DMS114 treated with DMSO at 0.1 percent for 48 hours (cell line): Measurements from ENCODE around the gene GEMIN5.

Source experiments
- DNase-seq: peaks from one replicate; lab custom pipeline; 2025; ENCODE audit not compliant: unreplicated experiment; lab: John Stamatoyannopoulos, UW

GEMIN5 gene

DNA sequence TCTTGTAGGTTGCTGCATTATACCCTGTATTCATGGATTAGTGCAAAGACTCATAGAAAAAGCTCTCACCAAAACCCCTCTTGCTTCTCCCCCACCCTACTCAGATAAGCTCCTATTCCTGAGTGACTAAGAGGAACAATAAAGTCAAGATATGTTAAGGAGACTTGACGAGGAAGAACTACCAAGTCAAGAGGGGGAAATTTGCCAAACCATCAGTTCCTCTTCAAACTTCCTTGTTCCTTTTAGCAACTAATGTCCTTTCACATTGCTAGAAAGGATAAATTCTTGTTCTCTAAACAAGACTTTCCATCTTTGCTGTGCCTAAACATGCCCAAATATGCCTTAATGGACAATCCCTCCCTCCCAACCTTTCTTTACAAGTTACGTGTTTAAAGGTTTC, 52.6 kb downstream of the GEMIN5 start:
- no peak for DNase-seq

DNA sequence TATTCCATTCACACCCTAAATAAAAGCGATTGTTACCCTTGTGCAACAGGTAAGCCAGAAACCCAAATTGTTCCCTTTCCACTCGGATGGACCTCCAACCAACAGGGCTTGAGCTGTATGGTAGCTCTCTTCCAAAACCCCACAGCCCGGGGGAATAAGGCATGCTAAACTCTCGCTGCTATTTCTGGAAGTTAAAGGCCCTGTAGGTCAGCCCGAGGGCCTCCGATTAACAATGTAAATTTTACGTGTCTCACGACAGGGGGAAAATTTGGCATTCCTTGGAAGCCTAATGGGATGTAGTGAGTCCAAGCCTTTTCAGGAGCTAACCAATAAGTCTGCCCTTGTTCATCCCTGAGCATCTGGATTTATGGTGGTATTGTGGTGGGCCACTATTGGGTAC, 53.6 kb downstream of the GEMIN5 start:
- no peak for DNase-seq

DNA sequence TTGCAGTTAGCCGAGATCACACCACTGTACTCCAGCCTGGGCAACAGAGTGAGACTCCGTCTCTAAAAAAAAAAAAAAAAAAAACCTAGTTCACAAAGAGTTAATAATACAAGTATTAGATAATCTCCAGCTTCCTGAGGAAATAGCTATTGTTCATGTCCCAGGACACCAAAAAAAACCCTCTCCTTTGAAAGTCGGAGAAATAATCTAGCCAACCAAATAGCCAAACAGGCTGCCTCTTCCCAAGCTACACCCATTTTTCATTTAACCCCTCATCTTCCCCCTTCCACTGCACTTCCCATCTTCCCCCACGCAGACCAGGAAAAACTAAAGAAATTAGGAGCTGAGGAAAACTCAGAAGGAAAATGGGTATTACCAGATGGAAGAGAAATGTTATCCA, 56.0 kb downstream of the GEMIN5 start:
- DNase-seq = no peak

DNA sequence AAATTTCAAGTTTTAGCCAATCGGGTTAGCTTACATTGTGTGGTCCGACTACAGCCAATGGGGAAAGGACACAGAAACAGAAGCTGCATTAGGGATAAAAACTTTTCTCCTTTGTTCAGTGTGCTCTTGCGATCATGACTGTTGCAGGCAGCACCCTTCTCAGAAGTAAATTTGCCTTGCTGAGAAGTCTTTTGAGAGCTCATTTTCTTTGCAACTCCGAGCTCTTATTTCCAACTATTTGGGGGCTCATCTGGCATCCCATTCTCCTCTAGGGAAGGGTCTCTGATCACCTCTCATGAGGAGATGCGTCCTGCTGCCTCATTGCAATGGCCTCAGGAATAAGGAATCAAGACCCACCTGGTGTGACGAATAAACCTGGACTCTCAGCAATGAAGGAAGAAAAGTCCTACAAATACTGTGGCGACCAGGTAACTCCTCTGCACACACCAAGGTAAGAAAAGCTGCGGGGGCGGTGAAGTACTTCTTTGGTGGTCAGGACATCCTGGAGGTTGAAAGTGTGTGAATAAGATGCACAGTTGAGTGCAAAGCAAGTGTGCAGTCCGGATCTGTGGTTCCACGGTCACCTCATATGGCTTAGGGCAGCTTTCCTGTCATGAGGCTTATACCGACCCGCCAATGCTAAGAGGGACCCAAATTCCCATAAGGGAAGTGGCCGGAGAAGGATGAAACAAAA, 59.2 kb downstream of the GEMIN5 start:
- no peak for DNase-seq

DNA sequence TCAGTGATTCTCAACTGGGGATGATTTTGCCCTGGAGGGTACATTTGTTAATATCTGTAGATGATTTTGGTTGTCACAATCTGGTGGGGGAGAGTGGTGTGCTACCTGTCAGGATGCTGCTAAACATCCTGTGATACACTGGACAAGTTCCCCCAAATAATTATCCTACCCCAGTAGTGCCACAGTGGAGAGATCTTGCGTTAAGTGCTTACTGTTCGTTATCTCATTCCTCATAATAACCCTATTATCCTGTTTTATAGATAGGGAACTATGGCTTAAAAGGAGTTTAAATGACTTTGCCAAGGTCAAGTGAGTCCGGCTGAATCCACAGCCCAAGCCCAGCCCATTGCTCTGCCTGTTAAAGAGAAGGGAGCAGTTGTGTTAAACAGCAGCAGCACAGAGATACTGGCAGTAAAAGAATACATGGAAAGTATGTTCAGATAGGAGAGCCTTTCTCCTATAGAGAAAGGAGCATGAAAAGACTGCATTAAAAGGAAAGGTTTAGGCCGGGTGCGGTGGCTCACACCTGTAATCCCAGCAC, 64.2 kb downstream of the GEMIN5 start:
- no peak for DNase-seq

DNA sequence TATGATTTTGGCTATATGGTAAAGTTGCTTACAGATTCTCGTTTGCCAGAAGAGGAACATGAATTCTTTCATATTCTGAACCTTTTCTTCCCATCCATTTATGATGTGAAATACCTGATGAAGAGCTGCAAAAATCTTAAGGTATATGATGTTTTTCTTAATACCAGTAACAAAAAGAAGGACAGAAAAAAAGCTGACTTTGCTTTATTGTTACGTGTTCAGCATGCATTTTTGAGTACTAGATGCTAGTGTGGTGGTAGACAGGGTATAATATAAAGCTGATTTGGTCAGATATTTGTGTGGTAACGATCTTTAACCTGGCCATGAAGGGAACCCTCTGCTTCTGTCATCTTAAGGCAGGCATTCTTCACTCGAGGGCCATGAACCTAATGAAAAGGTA, 66.3 kb downstream of the GEMIN5 start:
- DNase-seq = no peak

DNA sequence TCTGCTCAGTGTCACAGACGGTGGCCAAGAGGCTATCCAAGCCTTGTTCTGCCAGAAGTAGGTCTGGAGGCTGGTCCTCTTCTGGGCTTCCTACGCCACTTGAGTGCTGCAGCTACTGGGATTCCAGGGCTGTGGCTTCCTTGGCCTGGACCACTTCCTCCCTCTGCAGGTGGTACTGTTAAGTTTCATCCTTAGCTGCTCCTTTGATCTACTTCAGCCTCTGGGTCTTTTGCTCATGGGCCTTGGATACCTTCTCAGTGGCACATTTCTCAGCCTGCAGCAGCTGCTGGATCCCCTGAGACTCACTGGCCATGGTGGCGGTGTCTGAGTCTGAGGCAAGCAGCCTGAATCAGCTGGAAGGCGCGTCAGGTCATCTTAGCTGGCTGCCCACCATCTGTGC, 69.3 kb downstream of the GEMIN5 start:
- peak; percentile 56 for DNase-seq

DNA sequence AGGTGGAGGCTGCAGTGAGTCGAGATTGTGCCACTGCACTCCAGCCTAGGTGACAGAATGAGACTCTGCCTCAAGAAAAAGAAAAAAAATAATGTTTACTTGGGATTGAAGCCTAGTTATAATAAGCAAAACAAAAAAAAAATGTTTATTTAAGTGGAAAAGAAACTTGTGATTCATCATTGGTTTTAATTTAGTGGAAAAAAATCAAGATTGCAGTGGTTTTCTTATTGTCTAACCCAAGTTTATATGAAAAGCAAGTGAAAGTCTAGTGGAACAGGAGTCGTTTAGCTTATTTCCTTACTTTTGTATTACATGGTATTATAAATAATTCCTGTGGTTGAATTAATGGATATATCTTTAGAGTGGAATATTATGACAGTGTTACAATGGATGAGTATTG, 71.2 kb downstream of the GEMIN5 start:
- DNase-seq = no peak

DNA sequence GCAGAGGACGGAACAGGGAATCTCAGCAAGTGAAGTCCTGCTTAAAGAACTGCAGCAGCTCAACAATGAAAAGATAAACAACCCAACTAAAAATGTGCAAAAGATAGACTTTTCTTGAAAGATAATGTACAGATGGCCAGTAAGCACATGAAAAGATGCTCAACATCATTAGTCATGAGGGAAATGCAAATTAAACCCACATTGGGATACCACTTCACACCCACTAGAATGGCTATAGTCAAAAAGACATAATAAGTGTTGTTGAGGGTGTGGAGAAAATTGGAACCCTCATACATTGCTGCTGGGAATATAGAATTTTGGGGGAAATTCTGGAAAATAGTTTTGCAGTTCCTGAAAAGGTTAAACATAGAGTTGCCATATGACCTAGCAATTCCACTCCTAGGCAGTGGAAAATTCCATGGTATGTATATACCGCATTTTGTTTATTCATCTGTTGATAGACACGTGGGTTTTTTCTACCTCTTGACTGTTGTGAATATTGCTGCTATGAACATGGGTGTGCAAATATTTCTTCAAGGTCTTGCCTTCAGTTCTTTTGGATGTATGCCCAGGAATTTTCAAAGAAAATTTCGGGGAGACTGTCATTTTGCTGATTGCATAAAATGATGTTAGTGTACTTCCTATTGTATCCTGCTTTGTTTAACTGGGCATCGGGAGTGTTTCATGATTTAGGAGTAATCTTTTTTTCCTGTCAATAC, 72.4 kb downstream of the GEMIN5 start:
- no peak for DNase-seq

DNA sequence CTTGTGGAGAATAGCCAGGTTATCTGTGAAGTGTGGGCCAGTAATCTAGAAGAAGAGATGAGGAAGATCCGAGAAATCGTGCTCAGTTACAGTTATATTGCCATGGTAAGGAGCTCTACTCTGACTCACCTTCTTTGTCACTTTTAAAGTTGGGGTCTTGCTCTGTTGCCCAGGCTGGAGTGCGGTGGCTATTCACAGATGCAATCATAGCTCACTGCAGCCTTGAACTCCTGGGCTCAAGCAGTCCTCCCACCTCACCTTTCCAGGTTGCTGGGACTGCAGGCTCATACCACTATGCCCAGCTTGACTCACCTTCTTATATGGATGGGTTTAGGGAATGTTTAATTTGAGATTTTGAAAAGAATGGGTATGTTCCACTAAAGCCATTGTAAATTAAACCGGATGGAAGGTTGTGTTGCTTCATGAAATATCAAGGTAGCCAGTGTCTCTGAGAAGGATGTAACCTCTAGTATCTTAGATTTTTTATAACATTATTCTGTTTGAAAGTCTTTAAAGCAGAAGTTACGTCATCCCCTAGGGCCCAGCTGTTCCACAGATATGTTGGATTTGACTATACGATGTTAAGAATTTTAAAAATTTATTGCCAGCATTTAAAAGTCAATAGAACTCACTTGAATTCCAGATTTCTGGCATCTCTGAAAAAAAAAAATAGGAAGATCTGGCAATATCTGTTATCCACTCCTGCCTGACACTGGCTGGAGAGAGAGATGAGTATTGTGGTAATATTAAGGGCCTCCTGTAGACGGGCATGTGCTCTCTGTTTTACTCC, 74.5 kb downstream of the GEMIN5 start:
- DNase-seq = no peak

DNA sequence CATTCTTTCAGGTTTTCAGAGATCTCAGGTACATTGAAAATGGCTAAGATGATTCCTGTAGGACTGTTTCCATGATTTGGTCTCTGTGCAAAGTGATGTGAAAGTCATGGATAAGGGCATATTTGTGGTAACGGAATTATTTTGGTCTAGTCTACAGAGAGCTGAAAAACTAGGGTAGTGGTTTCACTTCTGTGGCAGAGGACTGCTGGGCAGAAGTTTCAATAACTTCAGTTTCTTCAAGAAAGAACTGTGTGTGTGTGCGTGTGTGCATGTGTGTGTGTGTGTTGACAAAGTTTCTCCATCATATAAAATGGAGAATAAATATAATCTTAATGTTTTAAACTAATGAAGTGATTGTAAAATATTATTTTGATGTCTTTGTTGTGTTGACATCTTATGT, 75.2 kb downstream of the GEMIN5 start:
- no peak for DNase-seq

DNA sequence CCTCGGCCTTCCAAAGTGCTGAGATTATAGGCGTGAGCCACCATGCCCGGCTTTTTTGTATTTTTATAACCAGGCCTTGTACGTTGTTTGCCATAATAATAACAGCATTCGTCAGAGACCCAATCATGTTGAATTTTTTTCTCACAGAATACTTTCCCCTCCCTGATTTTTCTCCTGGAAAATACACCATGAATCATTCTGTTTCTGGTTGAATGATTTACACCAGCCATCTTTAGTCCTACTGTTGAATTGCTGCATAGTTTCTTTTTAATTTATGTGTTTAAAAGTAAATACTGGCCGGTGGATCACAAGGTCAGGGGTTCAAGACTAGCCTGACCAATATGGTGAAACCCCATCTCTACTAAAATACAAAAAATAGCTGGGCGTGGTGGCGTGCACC, 76.1 kb downstream of the GEMIN5 start:
- DNase-seq = no peak

DNA sequence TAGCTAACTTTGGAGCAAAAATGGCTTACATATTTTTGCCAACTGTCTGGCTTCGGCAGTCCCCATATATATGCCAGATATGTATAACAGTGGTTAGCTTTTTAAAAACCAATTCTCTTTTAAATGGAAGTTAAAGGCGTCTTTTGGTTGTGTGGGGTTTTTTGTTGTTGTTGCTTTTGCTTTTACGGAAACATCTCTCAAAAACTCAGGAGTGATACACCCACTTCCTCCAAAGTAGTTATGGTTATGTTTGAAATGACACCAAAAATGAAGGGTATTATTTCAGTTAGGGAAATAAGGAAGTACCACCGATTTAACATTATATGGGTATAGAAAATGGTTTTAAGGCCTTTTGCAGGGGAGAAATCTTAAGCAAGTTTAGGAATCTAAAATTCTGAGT, 77.2 kb downstream of the GEMIN5 start:
- DNase-seq = no peak

DNA sequence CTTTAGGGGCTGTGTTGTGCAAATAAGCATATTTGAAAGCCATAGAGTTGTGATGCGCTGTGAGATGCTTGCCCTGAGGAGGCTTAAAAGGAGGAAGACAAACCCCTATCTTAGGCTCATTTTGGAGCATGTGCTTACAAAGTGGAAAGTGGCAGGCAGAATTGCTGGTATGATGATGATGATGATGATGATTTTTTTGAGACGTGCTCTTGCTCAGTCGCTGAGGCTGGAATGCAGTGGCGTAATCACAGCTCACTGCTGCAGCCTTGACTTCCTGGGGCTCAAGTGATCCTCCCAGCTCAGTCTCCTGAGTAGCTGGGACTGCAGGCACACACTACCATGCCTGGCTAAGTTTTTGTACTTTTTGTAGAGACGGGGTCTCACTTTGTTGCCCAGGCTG, 77.9 kb downstream of the GEMIN5 start:
- DNase-seq = no peak

DNA sequence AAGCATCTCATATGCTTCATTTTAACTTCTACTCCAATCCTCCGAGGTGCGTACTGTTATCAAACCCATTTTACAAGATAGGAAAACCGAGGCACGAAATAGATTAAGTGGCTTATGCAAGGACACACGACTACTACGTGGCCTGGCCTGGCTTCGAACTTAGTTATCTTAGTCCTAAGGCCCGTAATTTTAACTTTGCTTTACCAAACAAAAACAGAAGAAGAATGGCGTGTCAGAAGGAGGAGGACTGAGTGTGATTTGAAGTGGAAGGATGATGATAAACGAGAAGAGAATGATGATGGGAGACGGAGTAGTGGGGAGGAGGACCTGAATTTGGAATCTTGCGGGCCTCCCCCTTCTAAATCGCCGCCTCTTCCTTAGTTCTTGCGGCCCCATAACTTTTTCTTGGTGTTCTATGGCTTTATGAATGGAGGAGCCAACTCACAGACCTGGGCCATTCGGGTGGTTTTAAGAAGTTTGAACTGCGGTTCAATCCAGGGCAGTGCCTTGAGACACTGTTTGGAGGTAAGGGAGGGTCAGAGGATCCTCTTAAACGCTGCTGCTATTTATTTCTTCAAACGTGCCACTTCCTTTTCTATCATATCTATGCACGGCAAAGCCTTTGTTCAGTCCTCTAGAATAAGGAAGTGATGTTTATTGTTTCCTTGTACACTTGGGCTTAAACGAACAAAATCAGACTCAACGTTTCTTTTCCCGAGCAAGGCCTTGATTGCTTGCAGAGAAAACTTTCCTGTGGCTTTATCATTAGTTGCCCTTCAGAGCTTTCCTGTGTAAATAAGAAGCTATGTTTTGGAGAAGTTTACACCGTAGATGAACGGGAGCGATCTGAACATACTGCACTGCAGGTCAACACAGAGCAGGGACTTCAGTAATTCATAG, 78.8 kb downstream of the GEMIN5 start:
- DNase-seq = peak; percentile 18

DNA sequence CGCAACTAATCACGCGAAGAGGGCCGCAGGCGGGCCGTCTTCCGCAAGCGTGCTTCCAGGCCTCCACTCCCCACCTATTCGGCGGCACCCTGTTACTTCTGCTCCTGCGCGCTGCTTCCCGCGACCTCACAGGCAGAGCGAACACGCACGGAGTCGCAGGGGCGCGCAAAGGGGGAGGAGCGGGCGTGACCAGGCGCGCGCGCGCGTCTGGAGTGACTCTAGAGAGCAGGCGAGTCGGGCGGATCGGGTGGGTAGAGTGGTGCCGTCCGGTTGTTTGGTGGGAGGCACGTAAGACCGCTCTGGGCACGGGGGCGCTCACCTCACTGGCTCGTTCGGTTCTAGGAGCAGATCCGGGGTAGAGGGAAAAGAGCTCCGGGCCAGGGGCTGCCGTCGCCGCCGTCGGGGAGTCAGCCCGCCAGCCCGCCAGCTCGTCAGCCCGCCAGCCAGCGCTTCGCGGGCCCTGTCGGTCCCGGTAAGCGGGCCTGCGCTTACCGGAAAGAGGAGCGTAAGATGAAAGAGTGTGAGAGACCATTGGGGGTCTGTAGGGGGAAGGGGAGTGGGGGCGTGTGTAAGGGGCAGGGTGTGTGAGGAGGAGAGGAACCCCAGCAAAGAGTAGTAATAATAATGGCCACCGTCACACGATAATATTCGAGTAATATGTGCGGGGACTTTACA, 79.6 kb downstream of the GEMIN5 start, which contains the start of gene CNOT8:
Gene CNOT8 (plus strand): TSS at position 331 of the 675 bp plus-strand sequence. CDS start 4,652 bp downstream, outside the sequence.
- peak; percentile 98 for DNase-seq

DNA sequence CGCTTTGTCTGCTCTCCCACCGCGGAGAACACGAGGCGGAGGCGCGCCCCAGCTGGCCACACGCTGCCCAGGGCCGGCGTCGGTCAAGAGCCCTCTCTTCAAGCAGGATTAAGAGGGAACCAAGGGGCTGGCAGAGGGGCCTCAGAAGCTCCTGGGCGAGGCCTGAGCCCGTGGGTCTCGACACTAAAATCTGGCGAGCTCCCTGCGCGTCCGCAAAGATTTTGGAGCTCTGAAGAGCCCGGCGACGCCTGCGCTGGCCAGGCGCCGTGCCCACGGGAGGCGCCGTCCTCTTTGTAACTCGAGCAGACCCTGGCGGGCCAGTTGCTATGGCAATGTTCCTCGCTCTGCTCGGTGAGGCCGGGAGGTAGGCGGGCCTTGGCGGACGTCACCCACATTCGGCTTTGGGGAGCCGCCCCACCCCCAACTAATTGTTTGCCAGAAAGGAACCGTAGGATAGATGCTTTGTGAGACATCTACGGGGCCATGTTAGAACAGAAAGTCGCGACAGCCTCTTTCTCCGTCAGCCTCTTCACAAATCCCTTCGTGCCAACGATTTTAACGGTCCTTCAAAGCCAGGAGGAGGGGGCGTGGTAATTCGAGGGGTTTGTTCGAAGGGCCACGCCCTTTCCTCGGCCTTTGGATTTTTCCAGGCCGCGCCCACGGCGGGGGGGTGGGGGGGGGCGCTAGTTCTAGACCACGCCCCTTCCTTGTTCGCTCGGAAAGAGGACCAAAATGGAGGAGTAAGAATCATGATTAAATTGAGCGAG, 80.3 kb downstream of the GEMIN5 start:
- peak; percentile 98 for DNase-seq

DNA sequence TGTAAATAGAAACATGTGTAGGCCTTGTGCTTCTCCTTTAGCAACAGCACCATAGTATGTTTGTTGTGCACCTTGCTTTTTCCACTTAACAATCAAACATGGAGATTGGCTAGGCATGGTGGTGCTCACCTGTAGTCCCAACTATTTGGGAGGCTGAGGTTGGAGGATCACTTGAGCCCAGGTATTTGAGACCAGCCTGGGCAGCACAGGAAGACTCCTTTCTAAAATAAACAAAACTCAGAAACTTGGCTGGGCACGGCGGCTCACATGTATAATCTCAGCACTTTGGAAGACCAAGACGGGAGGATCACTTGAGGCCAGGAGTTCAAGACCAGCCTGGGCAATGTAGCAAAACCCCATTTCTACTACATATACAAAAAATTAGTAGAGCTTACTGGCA, 86.7 kb downstream of the GEMIN5 start:
- no peak for DNase-seq
